ENCODE measurements around the gene GPR150. TPM values are rescaled to one million over a fixed set of nuclear protein-coding genes. Genes with fewer than 3 reads are reported as not detected.

The GPR150 gene
- total and polyA plus RNA-seq, 9 of the 15 experiments (the other 6 are each of a cell fraction or from before 2014, with no cell fraction given): not detected

DNA sequence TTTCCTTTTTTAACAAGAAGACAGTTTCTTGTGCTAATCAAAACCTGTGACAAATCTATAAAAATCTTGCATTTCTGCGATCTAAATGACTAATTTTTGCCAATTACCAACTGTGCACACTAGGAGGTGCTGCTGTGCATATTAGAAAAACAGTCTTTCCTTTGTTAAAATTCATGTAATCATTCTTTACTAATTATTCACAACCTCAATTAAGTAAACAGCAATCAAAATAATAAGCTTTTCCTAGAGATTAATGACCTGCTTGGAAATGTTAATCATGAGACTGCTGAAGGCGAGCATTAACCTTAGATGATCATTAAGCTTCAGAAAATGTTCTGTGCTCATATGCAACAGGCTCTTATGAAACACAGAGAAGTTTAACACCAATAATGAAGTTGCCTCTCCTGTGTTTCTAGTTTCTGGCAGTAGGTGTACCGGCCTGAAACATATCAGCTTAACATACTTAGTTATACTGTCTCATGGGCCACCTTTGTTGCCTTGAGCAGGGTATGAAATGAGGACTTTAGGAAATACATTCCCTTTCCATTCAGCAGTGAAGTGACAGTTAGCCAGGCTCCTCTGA lies 44.4 kb downstream of the GPR150 start (continued):
- TF ChIP-seq GATAD2B (IDR thresholded peaks at IDR 0.05; ENCODE audit: borderline replicate concordance) (peak; percentile 48; the same call in 1 of the 2 replicates), ARNT (IDR thresholded peaks at IDR 0.05) (peak in 1 of 2 experiments; percentile 24; a peak in 1 of 4 replicates), MAZ (CRISPR knock-in tag; conservative IDR thresholded peaks at IDR 0.05 in 1 of 2, IDR thresholded peaks at IDR 0.05 in 1 of 2) (0 out of 4 replicates have a peak, but pooled peaks of 1 of the 2 experiments have one; percentile 16), NFE2L1 (tag; IDR thresholded peaks at IDR 0.05; ENCODE audit: borderline replicate concordance, low read depth) (no peak), FOSL1 (tag; conservative IDR thresholded peaks at IDR 0.05) (peak; percentile 60)
- TF ChIP-seq, protein P1, sequence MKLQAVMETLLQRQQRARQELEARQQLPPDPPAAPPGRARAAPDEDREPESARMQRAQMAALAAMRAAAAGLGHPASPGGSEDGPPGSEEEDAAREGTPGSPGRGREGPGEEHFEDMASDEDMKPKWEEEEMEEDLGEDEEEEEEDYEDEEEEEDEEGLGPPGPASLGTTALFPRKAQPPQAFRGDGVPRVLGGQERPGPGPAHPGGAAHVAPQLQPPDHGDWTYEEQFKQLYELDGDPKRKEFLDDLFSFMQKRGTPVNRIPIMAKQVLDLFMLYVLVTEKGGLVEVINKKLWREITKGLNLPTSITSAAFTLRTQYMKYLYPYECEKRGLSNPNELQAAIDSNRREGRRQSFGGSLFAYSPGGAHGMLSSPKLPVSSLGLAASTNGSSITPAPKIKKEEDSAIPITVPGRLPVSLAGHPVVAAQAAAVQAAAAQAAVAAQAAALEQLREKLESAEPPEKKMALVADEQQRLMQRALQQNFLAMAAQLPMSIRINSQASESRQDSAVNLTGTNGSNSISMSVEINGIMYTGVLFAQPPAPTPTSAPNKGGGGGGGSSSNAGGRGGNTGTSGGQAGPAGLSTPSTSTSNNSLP (IDR thresholded peaks at IDR 0.05; ENCODE audit: borderline replicate concordance, low read depth, low read length): peak; percentile 94
- TF ChIP-seq, protein P2, sequence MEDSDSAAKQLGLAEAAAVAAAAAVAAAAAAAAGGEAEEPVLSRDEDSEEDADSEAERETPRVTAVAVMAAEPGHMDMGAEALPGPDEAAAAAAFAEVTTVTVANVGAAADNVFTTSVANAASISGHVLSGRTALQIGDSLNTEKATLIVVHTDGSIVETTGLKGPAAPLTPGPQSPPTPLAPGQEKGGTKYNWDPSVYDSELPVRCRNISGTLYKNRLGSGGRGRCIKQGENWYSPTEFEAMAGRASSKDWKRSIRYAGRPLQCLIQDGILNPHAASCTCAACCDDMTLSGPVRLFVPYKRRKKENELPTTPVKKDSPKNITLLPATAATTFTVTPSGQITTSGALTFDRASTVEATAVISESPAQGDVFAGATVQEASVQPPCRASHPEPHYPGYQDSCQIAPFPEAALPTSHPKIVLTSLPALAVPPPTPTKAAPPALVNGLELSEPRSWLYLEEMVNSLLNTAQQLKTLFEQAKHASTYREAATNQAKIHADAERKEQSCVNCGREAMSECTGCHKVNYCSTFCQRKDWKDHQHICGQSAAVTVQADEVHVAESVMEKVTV (CRISPR knock-in tag; IDR thresholded peaks at IDR 0.05): peak; percentile 81
- TF ChIP-seq, protein P3, sequence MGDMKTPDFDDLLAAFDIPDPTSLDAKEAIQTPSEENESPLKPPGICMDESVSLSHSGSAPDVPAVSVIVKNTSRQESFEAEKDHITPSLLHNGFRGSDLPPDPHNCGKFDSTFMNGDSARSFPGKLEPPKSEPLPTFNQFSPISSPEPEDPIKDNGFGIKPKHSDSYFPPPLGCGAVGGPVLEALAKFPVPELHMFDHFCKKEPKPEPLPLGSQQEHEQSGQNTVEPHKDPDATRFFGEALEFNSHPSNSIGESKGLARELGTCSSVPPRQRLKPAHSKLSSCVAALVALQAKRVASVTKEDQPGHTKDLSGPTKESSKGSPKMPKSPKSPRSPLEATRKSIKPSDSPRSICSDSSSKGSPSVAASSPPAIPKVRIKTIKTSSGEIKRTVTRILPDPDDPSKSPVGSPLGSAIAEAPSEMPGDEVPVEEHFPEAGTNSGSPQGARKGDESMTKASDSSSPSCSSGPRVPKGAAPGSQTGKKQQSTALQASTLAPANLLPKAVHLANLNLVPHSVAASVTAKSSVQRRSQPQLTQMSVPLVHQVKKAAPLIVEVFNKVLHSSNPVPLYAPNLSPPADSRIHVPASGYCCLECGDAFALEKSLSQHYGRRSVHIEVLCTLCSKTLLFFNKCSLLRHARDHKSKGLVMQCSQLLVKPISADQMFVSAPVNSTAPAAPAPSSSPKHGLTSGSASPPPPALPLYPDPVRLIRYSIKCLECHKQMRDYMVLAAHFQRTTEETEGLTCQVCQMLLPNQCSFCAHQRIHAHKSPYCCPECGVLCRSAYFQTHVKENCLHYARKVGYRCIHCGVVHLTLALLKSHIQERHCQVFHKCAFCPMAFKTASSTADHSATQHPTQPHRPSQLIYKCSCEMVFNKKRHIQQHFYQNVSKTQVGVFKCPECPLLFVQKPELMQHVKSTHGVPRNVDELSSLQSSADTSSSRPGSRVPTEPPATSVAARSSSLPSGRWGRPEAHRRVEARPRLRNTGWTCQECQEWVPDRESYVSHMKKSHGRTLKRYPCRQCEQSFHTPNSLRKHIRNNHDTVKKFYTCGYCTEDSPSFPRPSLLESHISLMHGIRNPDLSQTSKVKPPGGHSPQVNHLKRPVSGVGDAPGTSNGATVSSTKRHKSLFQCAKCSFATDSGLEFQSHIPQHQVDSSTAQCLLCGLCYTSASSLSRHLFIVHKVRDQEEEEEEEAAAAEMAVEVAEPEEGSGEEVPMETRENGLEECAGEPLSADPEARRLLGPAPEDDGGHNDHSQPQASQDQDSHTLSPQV (IDR thresholded peaks at IDR 0.05): 0 out of 2 replicates have a peak, but pooled peaks have one; percentile 42
